Neuronal stem cell (in vitro differentiated cells): ENCODE data around the gene DEFB125.
"Not testable (repeated sequence)": the region's sequence is repeated elsewhere in the genome, so short reads cannot be mapped to it uniquely, and the experiment has no call there.

Experiments used
- DNase-seq: peaks from one replicate; pipeline ENCODE4 v3.0.0-alpha.2; 2013; ENCODE audit warnings: low spot score
- H2AFZ ChIP-seq: one replicate; pipeline ENCODE4 v1.6.1; 2013; ENCODE audit warnings: mild to moderate bottlenecking, low read length, inconsistent platforms
- H2AK5ac ChIP-seq: 2 replicates; pipeline ENCODE4 v1.6.1; 2013; ENCODE audit warnings: low read depth, mild to moderate bottlenecking, inconsistent platforms, low read length, moderate library complexity, mixed read lengths
- H2BK120ac ChIP-seq: 2 replicates; pipeline ENCODE4 v1.6.1; 2013; ENCODE audit warnings: low read depth, mild to moderate bottlenecking, inconsistent platforms, low read length, moderate library complexity, mixed read lengths
- H2BK12ac ChIP-seq: one replicate; pipeline ENCODE4 v1.6.1; 2013; ENCODE audit warnings: low read length, inconsistent platforms
- H2BK15ac ChIP-seq: 2 replicates; pipeline ENCODE4 v1.6.1; 2013; ENCODE audit warnings: mild to moderate bottlenecking, low read length, inconsistent platforms, mixed read lengths
- H2BK5ac ChIP-seq: one replicate; pipeline ENCODE4 v1.6.1; 2013; ENCODE audit warnings: inconsistent platforms, mild to moderate bottlenecking, low read length, moderate library complexity
- H3K14ac ChIP-seq: one replicate; pipeline ENCODE4 v1.6.1; 2013; ENCODE audit warnings: low read length, inconsistent platforms
- H3K18ac ChIP-seq: 2 replicates; pipeline ENCODE4 v1.6.1; 2013; ENCODE audit warnings: low read length, inconsistent platforms
- H3K23ac ChIP-seq: 2 replicates; pipeline ENCODE4 v1.6.1; 2013; ENCODE audit warnings: low read depth, mild to moderate bottlenecking, mixed read lengths, low read length, inconsistent platforms; ENCODE audit not compliant: poor library complexity
- H3K27ac ChIP-seq: replicated peaks from 3 replicates; pipeline ENCODE4 v1.5.1; 2013; ENCODE audit warnings: low read length, inconsistent platforms
- H3K27me3 ChIP-seq, 3 experiments: 2 replicates each; pipeline ENCODE4 v1.6.1; 2013; ENCODE audit warnings: low read length in 3 of 3, mild to moderate bottlenecking in 2 of 3, inconsistent platforms in 1 of 3, low read depth in 1 of 3, mixed read lengths in 1 of 3, moderate library complexity in 1 of 3; ENCODE audit not compliant: control insufficient read depth in 3 of 3, insufficient read depth in 3 of 3
- H3K36me3 ChIP-seq, 2 donors: replicated peaks in 1 of 2; 2 replicates each; pipeline ENCODE4 v1.6.1; 2013; ENCODE audit warnings: low read length in 2 of 2; ENCODE audit not compliant: control insufficient read depth in 2 of 2, insufficient read depth in 2 of 2
- H3K4ac ChIP-seq: 2 replicates; pipeline ENCODE4 v1.6.1; 2013; ENCODE audit warnings: inconsistent platforms, mild to moderate bottlenecking, low read length, moderate library complexity
- H3K4me1 ChIP-seq, 2 donors: 1 replicate in 1 of 2; 2 replicates in 1 of 2; pipeline ENCODE4 v1.6.1; 2013; ENCODE audit warnings: low read length in 2 of 2, low read depth in 1 of 2; ENCODE audit not compliant: control insufficient read depth in 2 of 2, insufficient read depth in 1 of 2
- H3K4me2 ChIP-seq: one replicate; pipeline ENCODE4 v1.6.1; 2013; ENCODE audit warnings: mild to moderate bottlenecking, low read length, inconsistent platforms; ENCODE audit not compliant: insufficient read depth, poor library complexity, severe bottlenecking
- H3K4me3 ChIP-seq, 2 donors: 2 replicates each; pipeline ENCODE4 v1.5.1; 2013; ENCODE audit warnings: low read length in 2 of 2, mild to moderate bottlenecking in 2 of 2, inconsistent platforms in 1 of 2, moderate library complexity in 1 of 2
- H3K79me1 ChIP-seq: one replicate; pipeline ENCODE4 v1.6.1; 2013; ENCODE audit warnings: low read depth, mild to moderate bottlenecking, inconsistent platforms, low read length, moderate library complexity
- H3K9ac ChIP-seq: one replicate; pipeline ENCODE4 v1.6.1; 2013; ENCODE audit warnings: mild to moderate bottlenecking, low read depth, low read length, inconsistent platforms; ENCODE audit not compliant: poor library complexity
- H3K9me3 ChIP-seq, 2 donors: replicated peaks in 1 of 2; 2 replicates each; pipeline versions ENCODE3 to v1.6.1; 2013; ENCODE audit warnings: low read length in 2 of 2, mild to moderate bottlenecking in 2 of 2, inconsistent platforms in 1 of 2, low read depth in 1 of 2, mixed read lengths in 1 of 2, moderate library complexity in 1 of 2; ENCODE audit not compliant: control insufficient read depth in 2 of 2, insufficient read depth in 1 of 2
- H4K8ac ChIP-seq: one replicate; pipeline ENCODE4 v1.6.1; 2013; ENCODE audit warnings: low read depth, mild to moderate bottlenecking, inconsistent platforms, low read length, moderate library complexity
- H4K91ac ChIP-seq: one replicate; pipeline ENCODE4 v1.6.1; 2013; ENCODE audit warnings: low read length, low read depth, mild to moderate bottlenecking, inconsistent platforms; ENCODE audit not compliant: poor library complexity
- WGBS, 2 donors: extraction: QIAGEN DNeasy Blood & Tissue Kit; methylation state at CpG; one replicate each; pipeline ENCODE4 v1.1.7; 2013; ENCODE audit warnings: missing lambda C conversion rate in 2 of 2, mixed read lengths in 1 of 2; ENCODE audit not compliant: insufficient read length in 2 of 2, insufficient replicate concordance in 1 of 2; ENCODE audit errors: extremely low coverage in 2 of 2; 5-methylcytosine and 5-hydroxymethylcytosine counted together

Gene DEFB125

GRCh38 chr20:95215-95614, 7.7 kb downstream of the DEFB125 start:
- Histone ChIP-seq H3K4me1 (no peaks in the 10 kb centered on the region), H2AK5ac (no peak overlapping the region), H4K91ac (no peak overlapping the region), H3K9me3 (peaks cover 0 to 11% of the 10 kb centered on the region in 2 donors), H3K18ac (no peak overlapping the region), H2BK5ac (no peak overlapping the region), H3K4me2 (no peak overlapping the region), H3K23ac (no peak overlapping the region), H3K27ac (no peak overlapping the region), H3K4ac (no peak overlapping the region), H4K8ac (no peak overlapping the region), H2BK15ac (no peak overlapping the region), H3K79me1 (no peaks in the 10 kb centered on the region), H3K4me3 (no peak overlapping the region), H3K14ac (no peak overlapping the region), H3K27me3 (no peaks in the 10 kb centered on the region), H2BK12ac (no peak overlapping the region), H2AFZ (no peak overlapping the region), H3K9ac (no peak overlapping the region), H3K36me3 (no peaks in the 10 kb centered on the region), H2BK120ac (no peak overlapping the region)
- no CpG with 5 or more reads among the region's 4 CpGs for WGBS, 2 donors
- no peak for DNase-seq

- not testable (repeated sequence) for H3K36me3 ChIP-seq, DNase-seq, H4K8ac ChIP-seq, H3K18ac ChIP-seq, H3K79me1 ChIP-seq, H3K27me3 ChIP-seq, H2AFZ ChIP-seq, H2BK15ac ChIP-seq, H3K4me2 ChIP-seq, H2AK5ac ChIP-seq, H2BK120ac ChIP-seq, H3K9me3 ChIP-seq, H3K4me3 ChIP-seq, H3K27ac ChIP-seq, H3K9ac ChIP-seq, H2BK12ac ChIP-seq, H3K4ac ChIP-seq, H3K4me1 ChIP-seq, H3K14ac ChIP-seq, H4K91ac ChIP-seq, H2BK5ac ChIP-seq, H3K23ac ChIP-seq
- WGBS, 2 donors = no CpG with 5 or more reads among the region's 5 CpGs
Measured at GRCh38 chr20:97691-98090, 10.2 kb downstream of the DEFB125 start.

GRCh38 chr20:101975-102374, 14.5 kb downstream of the DEFB125 start:
- Histone ChIP-seq H2AK5ac (no peak overlapping the region), H2BK5ac (no peak overlapping the region), H3K4me1 (no peaks in the 10 kb centered on the region), H3K4ac (no peak overlapping the region), H3K36me3 (no peaks in the 10 kb centered on the region), H3K14ac (no peak overlapping the region), H3K79me1 (peaks cover 2% of the 10 kb centered on the region), H2BK120ac (no peak overlapping the region), H4K91ac (no peak overlapping the region), H4K8ac (no peak overlapping the region), H3K27ac (no peak overlapping the region), H3K9ac (no peak overlapping the region), H3K23ac (no peak overlapping the region), H2BK15ac (no peak overlapping the region), H3K27me3 (peaks cover 0 to 3% (median 0%) of the 10 kb centered on the region in 3 experiments), H3K18ac (no peak overlapping the region), H3K4me3 (no peak overlapping the region), H3K4me2 (no peak overlapping the region), H3K9me3 (peaks cover 0 to 15% of the 10 kb centered on the region in 2 donors), H2BK12ac (no peak overlapping the region), H2AFZ (no peak overlapping the region)
- no peak for DNase-seq

- no peak overlapping the region for H3K14ac ChIP-seq
- peaks cover 2% of the 10 kb centered on the region for H3K79me1 ChIP-seq
- H3K18ac ChIP-seq = no peak overlapping the region
- no peak overlapping the region for H2AK5ac ChIP-seq
- H3K4me2 ChIP-seq = no peak overlapping the region
- H3K4me1 ChIP-seq = no peaks in the 10 kb centered on the region
- no peak overlapping the region for H4K91ac ChIP-seq
- H3K23ac ChIP-seq = no peak overlapping the region
- H3K27me3 ChIP-seq = peaks cover 0 to 9% (median 0%) of the 10 kb centered on the region in 3 experiments
- WGBS, 2 donors = no CpG with 5 or more reads among the region's 5 CpGs
- H2BK120ac ChIP-seq = no peak overlapping the region
- no peak overlapping the region for H4K8ac ChIP-seq
- H2BK12ac ChIP-seq = no peak overlapping the region
- no peak overlapping the region for H2AFZ ChIP-seq
- no peaks in the 10 kb centered on the region for H3K36me3 ChIP-seq
- peak overlapping the region; percentile 60 for H3K9ac ChIP-seq
- H3K27ac ChIP-seq = no peak overlapping the region
- H3K9me3 ChIP-seq = peaks cover 0 to 15% of the 10 kb centered on the region in 2 donors
- H3K4me3 ChIP-seq = peak overlapping the region in 1 of 2 donors; percentile 49
- H2BK5ac ChIP-seq = no peak overlapping the region
- H2BK15ac ChIP-seq = no peak overlapping the region
- no peak overlapping the region for H3K4ac ChIP-seq
- DNase-seq = no peak
Measured at GRCh38 chr20:103456-103855, 16.0 kb downstream of the DEFB125 start.
